A673 (cell line): ENCODE data around the gene VGLL3. TPM values are rescaled to one million over a fixed set of nuclear protein-coding genes. Genes with fewer than 3 reads are reported as not detected.
A peak's percentile ranks its signal among the peaks of the same experiment; 100 is the strongest.

Experiments used
- BruUV-seq: library from RNA; stranded (reverse); fragments of 400-500 nt; replicated peaks from 2 replicates; lab custom pipeline; 2021; lab: Mats Ljungman, UMichigan
- CTCF ChIA-PET: fragments of 300-600 bp; sonication (Branson Sonifier 250); formaldehyde crosslinking; loops from one replicate; lab custom pipeline; 2022; ENCODE audit warnings: antibody characterized with exemption; lab: Charles Lee
- POLR2A ChIA-PET: fragments of 300-600 bp; sonication (Branson Sonifier 250); formaldehyde crosslinking; loops from one replicate; lab custom pipeline; 2022; ENCODE audit warnings: antibody characterized with exemption; ENCODE audit not compliant: low non-redundant PET; lab: Charles Lee
- DNase-seq: peaks from one replicate; pipeline ENCODE4 v3.0.0-alpha.2; 2015; ENCODE audit warnings: low spot score
- H3K27ac ChIP-seq: fragments of 200-600 bp; sonication (generic); 2 replicates; pipeline ENCODE4 v1.5.1; 2016; ENCODE audit warnings: mixed run types, low read depth, mild to moderate bottlenecking, mixed read lengths, antibody characterized with exemption, low read length; ENCODE audit not compliant: poor library complexity, severe bottlenecking
- H3K27me3 ChIP-seq: fragments of 200-600 bp; sonication (generic); replicated peaks from 2 replicates; pipeline ENCODE4 v1.6.1; 2017; ENCODE audit warnings: mixed run types, low read depth, mild to moderate bottlenecking, mixed read lengths, antibody characterized with exemption, low read length; ENCODE audit not compliant: insufficient read depth, poor library complexity
- H3K36me3 ChIP-seq: fragments of 200-600 bp; sonication (generic); 2 replicates; pipeline ENCODE4 v1.6.1; 2016; ENCODE audit warnings: mixed run types, mild to moderate bottlenecking, mixed read lengths, antibody characterized with exemption, low read length; ENCODE audit not compliant: insufficient read depth, poor library complexity, severe bottlenecking
- H3K4me1 ChIP-seq: fragments of 200-600 bp; sonication (generic); 2 replicates; pipeline ENCODE4 v1.6.1; 2017; ENCODE audit warnings: mixed run types, mild to moderate bottlenecking, mixed read lengths, antibody characterized with exemption, low read length; ENCODE audit not compliant: insufficient read depth, poor library complexity, severe bottlenecking
- H3K4me3 ChIP-seq: fragments of 200-600 bp; sonication (generic); 2 replicates; pipeline ENCODE4 v1.5.1; 2016; ENCODE audit warnings: low read depth, mixed run types, mild to moderate bottlenecking, mixed read lengths, low read length; ENCODE audit not compliant: poor library complexity, severe bottlenecking
- H3K9me3 ChIP-seq: fragments of 200-600 bp; sonication (generic); 2 replicates; pipeline ENCODE4 v1.6.1; 2016; ENCODE audit warnings: mixed run types, low read depth, mild to moderate bottlenecking, mixed read lengths, antibody characterized with exemption, low read length; ENCODE audit not compliant: poor library complexity, severe bottlenecking
- EZH2 ChIP-seq: fragments of 200-600 bp; sonication (generic); IDR thresholded peaks from 2 replicates; pipeline ENCODE4 v1.6.1; 2017; ENCODE audit warnings: borderline replicate concordance, low read depth, mild to moderate bottlenecking, mixed read lengths, antibody characterized with exemption, low read length; ENCODE audit not compliant: poor library complexity, severe bottlenecking
- intact Hi-C: fragments of 100-400 bp; cut with micrococcal nuclease; formaldehyde crosslinking; loops from one replicate; pipeline ENCODE4 v1.10.0; 2022; ENCODE audit not compliant: unreplicated experiment
- total RNA-seq: library from RNA; stranded (reverse); gene quantifications from 2 replicates; pipeline ENCODE4 v1.2.3, GENCODE V29; 2021
- TF ChIP-seq, protein P1 (sequence below): fragments of 300-800, 200-600 bp; sonication (generic); conservative IDR thresholded peaks from 2 replicates; pipeline ENCODE4 v1.5.1; 2017; ENCODE audit warnings: low read depth, mild to moderate bottlenecking, antibody characterized with exemption, low read length, moderate library complexity, mixed read lengths

Gene VGLL3
- total RNA-seq, 1 experiment from 2014 or later: 26.8 TPM

DNA sequence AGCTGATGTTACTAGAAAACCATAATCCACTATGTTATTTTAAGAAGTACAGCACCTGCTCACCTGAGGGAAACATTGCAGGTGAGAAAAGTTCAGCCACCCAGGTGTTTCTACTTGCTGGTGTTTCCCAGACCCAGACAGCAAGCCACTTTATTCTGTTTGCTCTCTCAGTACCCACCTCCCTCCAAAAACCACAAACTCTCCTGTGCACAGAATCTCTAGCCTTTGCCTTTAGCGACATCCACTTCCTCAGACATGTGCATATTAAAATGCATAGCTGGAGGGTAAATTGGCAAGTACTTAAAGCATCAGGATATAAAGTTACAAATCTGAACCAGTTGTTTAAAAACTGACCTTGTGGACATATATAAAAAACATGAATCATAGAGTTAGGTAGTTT, 36.7 kb downstream of the VGLL3 start:
- DNase-seq: peak; percentile 34
- Histone ChIP-seq H3K4me3 (no peak overlapping the region), H3K4me1 (peaks cover 45% of the 10 kb centered on the region), H3K27ac (no peak overlapping the region), H3K27me3 (no peaks in the 10 kb centered on the region), H3K36me3 (no peaks in the 10 kb centered on the region), H3K9me3 (no peaks in the 10 kb centered on the region)
- CTCF ChIA-PET: interaction anchor here (0.8 kb wide), 1 partner anchor 127 kb away, joined by 3 read pairs; no protein-coding TSS in a partner anchor
- POLR2A ChIA-PET: interaction anchor here (0.6 kb wide), 1 partner anchor 16 kb away, joined by 3 read pairs; no protein-coding TSS in a partner anchor
- BruUV-seq: no TSS peak
- intact Hi-C loops: no loop called here
- TF ChIP-seq, protein P1, sequence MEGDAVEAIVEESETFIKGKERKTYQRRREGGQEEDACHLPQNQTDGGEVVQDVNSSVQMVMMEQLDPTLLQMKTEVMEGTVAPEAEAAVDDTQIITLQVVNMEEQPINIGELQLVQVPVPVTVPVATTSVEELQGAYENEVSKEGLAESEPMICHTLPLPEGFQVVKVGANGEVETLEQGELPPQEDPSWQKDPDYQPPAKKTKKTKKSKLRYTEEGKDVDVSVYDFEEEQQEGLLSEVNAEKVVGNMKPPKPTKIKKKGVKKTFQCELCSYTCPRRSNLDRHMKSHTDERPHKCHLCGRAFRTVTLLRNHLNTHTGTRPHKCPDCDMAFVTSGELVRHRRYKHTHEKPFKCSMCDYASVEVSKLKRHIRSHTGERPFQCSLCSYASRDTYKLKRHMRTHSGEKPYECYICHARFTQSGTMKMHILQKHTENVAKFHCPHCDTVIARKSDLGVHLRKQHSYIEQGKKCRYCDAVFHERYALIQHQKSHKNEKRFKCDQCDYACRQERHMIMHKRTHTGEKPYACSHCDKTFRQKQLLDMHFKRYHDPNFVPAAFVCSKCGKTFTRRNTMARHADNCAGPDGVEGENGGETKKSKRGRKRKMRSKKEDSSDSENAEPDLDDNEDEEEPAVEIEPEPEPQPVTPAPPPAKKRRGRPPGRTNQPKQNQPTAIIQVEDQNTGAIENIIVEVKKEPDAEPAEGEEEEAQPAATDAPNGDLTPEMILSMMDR: no peak
- TF ChIP-seq EZH2: no peak

DNA sequence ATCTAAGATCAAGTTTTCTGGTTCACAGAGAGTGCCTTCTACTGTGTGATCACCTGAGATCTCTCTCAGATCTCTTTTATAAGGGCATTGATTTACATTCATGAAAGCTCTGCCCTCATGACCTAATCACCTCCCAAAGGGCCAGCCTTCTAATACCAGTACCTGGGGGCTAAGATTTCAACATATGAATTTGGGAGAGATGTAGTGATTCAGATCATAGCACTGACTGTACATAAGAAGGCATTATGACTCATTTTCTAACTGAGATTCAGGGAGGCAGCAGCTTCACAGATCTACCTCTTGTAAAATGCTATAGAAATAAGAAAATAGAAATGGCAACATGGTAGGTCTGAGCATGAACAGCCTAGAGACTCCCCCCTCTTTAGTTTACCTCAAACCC, 39.6 kb downstream of the VGLL3 start:
- intact Hi-C loops: no loop called here
- TF ChIP-seq, protein P1: no peak
- no peak for TF ChIP-seq EZH2
- no peaks in the 10 kb centered on the region for H3K27me3 ChIP-seq
- H3K9me3 ChIP-seq: no peaks in the 10 kb centered on the region
- H3K4me3 ChIP-seq: no peak overlapping the region
- CTCF ChIA-PET: no interaction called here
- peaks cover 34% of the 10 kb centered on the region for H3K4me1 ChIP-seq
- no peaks in the 10 kb centered on the region for H3K36me3 ChIP-seq
- POLR2A ChIA-PET: no interaction called here
- H3K27ac ChIP-seq: no peak overlapping the region
- BruUV-seq: no TSS peak
- DNase-seq: no peak

DNA sequence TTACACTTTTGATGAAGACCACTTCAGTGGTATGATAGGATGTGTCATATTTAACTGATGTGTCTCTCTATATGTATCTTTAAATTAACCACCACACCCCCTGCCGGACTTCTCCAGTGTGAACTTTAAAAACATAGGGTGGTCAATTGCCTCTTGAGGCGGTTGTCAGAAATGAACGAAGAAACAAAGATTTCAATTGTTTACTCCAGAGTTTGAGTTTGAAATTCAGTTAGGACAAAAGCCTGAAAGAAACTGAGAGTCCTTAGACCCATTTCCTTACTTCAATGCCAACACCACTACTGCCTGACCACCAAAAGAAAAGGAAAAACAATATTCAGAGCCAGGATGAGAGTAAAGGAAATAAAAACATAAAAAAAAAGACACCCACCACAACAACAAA, 40.2 kb downstream of the VGLL3 start:
- Histone ChIP-seq H3K27ac (no peak overlapping the region), H3K36me3 (no peaks in the 10 kb centered on the region), H3K27me3 (no peaks in the 10 kb centered on the region), H3K9me3 (no peaks in the 10 kb centered on the region), H3K4me1 (peaks cover 28% of the 10 kb centered on the region), H3K4me3 (no peak overlapping the region)
- POLR2A ChIA-PET: no interaction called here
- no TSS peak for BruUV-seq
- TF ChIP-seq, protein P1: no peak
- TF ChIP-seq EZH2: no peak
- no peak for DNase-seq
- intact Hi-C loops: no loop called here
- CTCF ChIA-PET: no interaction called here
